H1 (cell line): ENCODE measurements around the gene KIR3DL2. TPM values are rescaled to one million over a fixed set of nuclear protein-coding genes. Genes with fewer than 3 reads are reported as not detected.
"Not testable (repeated sequence)": the region's sequence is repeated elsewhere in the genome, so short reads cannot be mapped to it uniquely, and the experiment has no call there.

Experiments used
- CTCF ChIA-PET: fragments of 300-600 bp; sonication (Branson Sonifier 250); formaldehyde crosslinking; loops from one replicate; lab custom pipeline; 2021; ENCODE audit not compliant: partially characterized antibody; lab: Charles Lee
- POLR2A ChIA-PET: fragments of 300-600 bp; sonication (Branson Sonifier 250); formaldehyde crosslinking; loops from one replicate; lab custom pipeline; 2021; ENCODE audit warnings: inconsistent platforms; ENCODE audit not compliant: partially characterized antibody; lab: Charles Lee
- DNase-seq, 2 experiments: peaks; one replicate each; pipeline versions ENCODE4 v3.0.0 to v3.0.0-alpha.2; 2010 to 2022; ENCODE audit warnings: low spot score in 2 of 2, low read depth in 1 of 2, mixed read lengths in 1 of 2
- FAIRE-seq: peaks from 2 replicates; lab custom pipeline; 2011; peaks lifted over from hg19 to GRCh38; lab: Jason Lieb, UNC
- H2AFZ ChIP-seq: 2 replicates; pipeline ENCODE4 v1.8.1; 2012; ENCODE audit warnings: low read length, inconsistent platforms
- H2AK5ac ChIP-seq: 2 replicates; pipeline ENCODE4 v1.6.1; 2013; ENCODE audit warnings: low read depth, low read length
- H2BK120ac ChIP-seq: replicated peaks from 2 replicates; pipeline ENCODE3; 2013; ENCODE audit warnings: low read depth, low read length, inconsistent platforms
- H2BK12ac ChIP-seq: 2 replicates; pipeline ENCODE4 v1.6.1; 2013; ENCODE audit warnings: low read depth, low read length
- H2BK15ac ChIP-seq: 2 replicates; pipeline ENCODE4 v1.6.1; 2013; ENCODE audit warnings: low read length
- H2BK20ac ChIP-seq: 2 replicates; pipeline ENCODE4 v1.6.1; 2013; ENCODE audit warnings: low read length
- H2BK5ac ChIP-seq: 2 replicates; pipeline ENCODE4 v1.6.1; 2013; ENCODE audit warnings: low read depth, low read length
- H3K14ac ChIP-seq: 2 replicates; pipeline ENCODE4 v1.6.1; 2013; ENCODE audit warnings: inconsistent platforms; ENCODE audit not compliant: insufficient read length
- H3K18ac ChIP-seq: 2 replicates; pipeline ENCODE4 v1.6.1; 2013; ENCODE audit warnings: low read length; ENCODE audit errors: extremely low read depth
- H3K23ac ChIP-seq: 2 replicates; pipeline ENCODE4 v1.6.1; 2013; ENCODE audit warnings: inconsistent platforms; ENCODE audit not compliant: insufficient read length
- H3K23me2 ChIP-seq: 2 replicates; pipeline ENCODE4 v1.6.1; 2013; ENCODE audit warnings: low read depth, low read length
- H3K27ac ChIP-seq: 2 replicates; pipeline ENCODE4 v1.6.1; 2011; ENCODE audit warnings: low read depth, low read length, inconsistent platforms
- H3K27me3 ChIP-seq, 4 experiments: replicated peaks in 1 of 4; 1 replicate in 1 of 4; 2 replicates in 3 of 4; pipeline versions ENCODE4 v1.6.1 to v1.8.1; 2011 to 2013; ENCODE audit warnings: low read length in 3 of 4, mild to moderate bottlenecking in 3 of 4, inconsistent platforms in 2 of 4, mixed read lengths in 2 of 4, moderate library complexity in 1 of 4; ENCODE audit not compliant: control insufficient read depth in 3 of 4, insufficient read depth in 3 of 4; ENCODE audit errors: extremely low read depth in 1 of 4
- H3K36me3 ChIP-seq, 4 experiments: 2 replicates each; pipeline versions ENCODE4 v1.6.1 to v1.8.1; 2011 to 2013; ENCODE audit warnings: mild to moderate bottlenecking in 4 of 4, low read length in 3 of 4, moderate library complexity in 2 of 4, control low read depth in 1 of 4, inconsistent platforms in 1 of 4; ENCODE audit not compliant: insufficient read depth in 4 of 4, control insufficient read depth in 2 of 4
- H3K4ac ChIP-seq: replicated peaks from 2 replicates; pipeline ENCODE3; 2013; ENCODE audit warnings: low read length, low read depth, mixed read lengths, inconsistent platforms; ENCODE audit not compliant: insufficient read length
- H3K4me1 ChIP-seq, 4 experiments: replicated peaks in 1 of 4; 1 replicate in 1 of 4; 2 replicates in 3 of 4; pipeline versions ENCODE4 v1.6.1 to v1.8.1; 2011 to 2013; ENCODE audit warnings: low read length in 3 of 4, inconsistent platforms in 2 of 4, mixed read lengths in 1 of 4; ENCODE audit not compliant: insufficient read depth in 4 of 4, control insufficient read depth in 3 of 4
- H3K4me2 ChIP-seq, 2 experiments: 2 replicates each; pipeline versions ENCODE4 v1.6.1 to v1.8.1; 2011 to 2013; ENCODE audit warnings: low read depth in 2 of 2, low read length in 2 of 2, control low read depth in 1 of 2, inconsistent platforms in 1 of 2, mild to moderate bottlenecking in 1 of 2; ENCODE audit not compliant: insufficient read depth in 1 of 2
- H3K4me3 ChIP-seq, 4 experiments: fragments of 200-600, 300-600 bp in 1 of 4; sonication (generic), shearing (Covaris generic), sonication (Bioruptor Twin) in 1 of 4; 2 replicates each; pipeline versions ENCODE4 v1.5.1 to v1.8.1; 2011 to 2016; ENCODE audit warnings: low read length in 4 of 4, low read depth in 3 of 4, control low read depth in 2 of 4, inconsistent platforms in 2 of 4, mild to moderate bottlenecking in 2 of 4, mixed read lengths in 1 of 4, moderate library complexity in 1 of 4; ENCODE audit not compliant: insufficient read depth in 2 of 4; ENCODE audit errors: extremely low read depth in 1 of 4
- H3K56ac ChIP-seq: replicated peaks from 2 replicates; pipeline ENCODE3; 2013; ENCODE audit warnings: low read depth, mild to moderate bottlenecking, mixed read lengths, low read length, inconsistent platforms; ENCODE audit not compliant: insufficient read length
- H3K79me1 ChIP-seq: 2 replicates; pipeline ENCODE4 v1.6.1; 2013; ENCODE audit warnings: low read depth, low read length, control low read depth
- H3K79me2 ChIP-seq, 2 experiments: 2 replicates each; pipeline versions ENCODE4 v1.6.1 to v1.8.1; 2012 to 2013; ENCODE audit warnings: low read length in 2 of 2, mild to moderate bottlenecking in 2 of 2, inconsistent platforms in 1 of 2; ENCODE audit not compliant: insufficient read depth in 2 of 2, control insufficient read depth in 1 of 2
- H3K9ac ChIP-seq, 4 experiments: replicated peaks in 1 of 4; 1 replicate in 1 of 4; 2 replicates in 3 of 4; pipeline versions ENCODE4 v1.6.1 to v1.8.1; 2011 to 2013; ENCODE audit warnings: low read depth in 3 of 4, low read length in 3 of 4, control low read depth in 2 of 4, mild to moderate bottlenecking in 2 of 4, moderate library complexity in 2 of 4, inconsistent platforms in 1 of 4; ENCODE audit errors: extremely low read depth in 1 of 4
- H3K9me3 ChIP-seq, 2 experiments: 2 replicates each; pipeline versions ENCODE4 v1.6.1 to v1.8.1; 2012 to 2013; ENCODE audit warnings: mild to moderate bottlenecking in 2 of 2, moderate library complexity in 2 of 2, control low read depth in 1 of 2, inconsistent platforms in 1 of 2, low read depth in 1 of 2, low read length in 1 of 2, mixed read lengths in 1 of 2; ENCODE audit not compliant: insufficient read depth in 2 of 2
- H4K20me1 ChIP-seq, 2 experiments: replicated peaks in 1 of 2; 2 replicates each; pipeline versions ENCODE3 to v1.8.1; 2011 to 2013; ENCODE audit warnings: inconsistent platforms in 2 of 2, low read length in 2 of 2, mild to moderate bottlenecking in 1 of 2; ENCODE audit not compliant: insufficient read depth in 2 of 2, control insufficient read depth in 1 of 2
- H4K5ac ChIP-seq: 2 replicates; pipeline ENCODE4 v1.6.1; 2013; ENCODE audit warnings: low read length, low read depth, mixed read lengths, inconsistent platforms; ENCODE audit not compliant: insufficient read length
- H4K8ac ChIP-seq: 2 replicates; pipeline ENCODE4 v1.8.0; 2013; ENCODE audit warnings: mild to moderate bottlenecking, moderate library complexity, low read length, inconsistent platforms; ENCODE audit not compliant: insufficient read depth; ENCODE audit errors: extremely low read depth
- H4K91ac ChIP-seq: replicated peaks from 2 replicates; pipeline ENCODE3; 2013; ENCODE audit warnings: low read length, mixed read lengths, inconsistent platforms; ENCODE audit not compliant: insufficient read length
- WGBS, 2 experiments: shearing (Covaris generic) in 1 of 2; methylation state at CpG; one replicate each; pipeline versions ENCODE4 v1.1.6 to v1.1.7; 2013 to 2015; ENCODE audit warnings: low lambda C conversion rate in 2 of 2, mixed read lengths in 2 of 2, inconsistent platforms in 1 of 2, low coverage in 1 of 2, missing lambda C conversion rate in 1 of 2; ENCODE audit not compliant: insufficient replicate concordance in 2 of 2, insufficient coverage in 1 of 2, insufficient read length in 1 of 2; ENCODE audit errors: extremely low coverage in 1 of 2, missing lambda C conversion rate in 1 of 2; 5-methylcytosine and 5-hydroxymethylcytosine counted together
- polyA plus RNA-seq, 7 experiments: library from polyadenylated mRNA; depleted of rRNA in 3 of 7; stranded (reverse) in 5 of 7; unstranded in 2 of 7; fragments of >200 nt in 5 of 7; fragments of 200-250 nt in 2 of 7; gene quantifications; 1 replicate in 5 of 7; 2 replicates in 1 of 7; 4 replicates in 1 of 7; pipeline versions ENCODE4 v1.2.1 to v1.2.3, GENCODE V29; 2011 to 2013; ENCODE audit warnings: missing spikeins in 2 of 7, mixed read lengths in 2 of 7
- total RNA-seq: library from RNA; stranded (reverse); fragmentation: NEBNext Ultra II Directional; extraction: Animal tissue kit (Norgen Biotek cat#: 25700); gene quantifications from 2 replicates; pipeline ENCODE4 v1.2.1, GENCODE V29; 2021

The KIR3DL2 gene
- total and polyA plus RNA-seq, 2 of the 8 experiments (the other 6 are each of a cell fraction or from before 2014, with no cell fraction given) = not detected

DNA sequence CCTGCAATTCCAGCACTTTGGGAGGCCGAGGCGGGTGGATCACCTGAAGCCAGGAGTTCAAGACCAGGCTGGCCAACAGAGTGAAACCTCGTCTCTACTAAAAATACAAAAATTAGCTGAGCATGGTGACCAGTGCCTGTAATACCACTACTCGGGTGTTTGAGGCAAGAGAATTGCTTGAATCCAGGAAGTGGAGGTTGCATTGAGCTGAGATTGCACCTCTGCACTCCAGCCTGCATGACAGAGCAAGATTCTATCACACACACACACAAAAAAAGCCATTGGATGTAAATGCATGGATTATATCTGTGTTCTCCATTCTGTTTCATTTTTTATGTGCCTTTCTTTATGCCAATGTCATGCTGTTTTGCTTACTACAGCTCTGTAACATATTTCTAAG lies 25.8 kb upstream of the KIR3DL2 start:
- H3K23me2 ChIP-seq, H2BK20ac ChIP-seq, H3K56ac ChIP-seq, H3K9ac ChIP-seq, H3K27me3 ChIP-seq, H4K8ac ChIP-seq, H3K4ac ChIP-seq, DNase-seq, H3K4me2 ChIP-seq, H2BK5ac ChIP-seq, H3K27ac ChIP-seq, H2AFZ ChIP-seq, H4K5ac ChIP-seq, H3K36me3 ChIP-seq, CTCF ChIA-PET, H4K91ac ChIP-seq, H3K14ac ChIP-seq, H2BK120ac ChIP-seq, H3K23ac ChIP-seq, H3K4me1 ChIP-seq, H3K18ac ChIP-seq, FAIRE-seq, H2BK15ac ChIP-seq, H3K79me1 ChIP-seq, H3K4me3 ChIP-seq, H3K79me2 ChIP-seq, H4K20me1 ChIP-seq, H2BK12ac ChIP-seq, H2AK5ac ChIP-seq, POLR2A ChIA-PET: not testable (repeated sequence)
- H3K9me3 ChIP-seq = peaks cover 23 to 46% of the 10 kb centered on the region in 2 experiments
- 52% methylated on average over 4 of the region's 4 CpGs; no CpG with 5 or more reads in 1 of the 2 experiments for WGBS, 2 experiments

DNA sequence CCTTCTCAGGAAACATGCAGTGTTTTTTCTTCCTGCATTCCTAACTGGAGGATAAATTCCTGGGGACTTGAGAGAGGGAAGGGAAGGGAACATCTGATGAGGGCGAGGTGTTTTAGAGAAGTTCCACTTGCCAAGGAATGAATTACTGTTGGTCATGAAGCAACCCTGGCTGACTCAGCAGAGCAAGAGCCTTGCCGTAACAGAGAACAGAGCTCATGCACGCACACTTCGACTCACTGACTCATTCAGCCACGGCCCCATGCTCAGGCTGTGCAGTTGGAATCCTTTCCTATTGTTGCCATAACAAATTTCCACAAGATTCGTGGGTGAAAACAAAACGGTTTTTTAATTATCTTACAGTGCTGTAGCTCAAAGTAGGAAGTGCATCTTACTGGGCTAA lies 24.9 kb upstream of the KIR3DL2 start:
- CTCF ChIA-PET = not testable (repeated sequence)

More for the DNA sequence above, 24.9 kb upstream of the KIR3DL2 start:
- H2BK12ac ChIP-seq, H4K20me1 ChIP-seq, H3K4me2 ChIP-seq, POLR2A ChIA-PET, H4K5ac ChIP-seq, H3K23ac ChIP-seq, H2BK20ac ChIP-seq, H3K79me2 ChIP-seq, H2AK5ac ChIP-seq, H3K4me1 ChIP-seq, H3K4me3 ChIP-seq, DNase-seq, H3K36me3 ChIP-seq, H2AFZ ChIP-seq, H3K27ac ChIP-seq, H3K79me1 ChIP-seq, H3K9ac ChIP-seq, H3K18ac ChIP-seq, H2BK5ac ChIP-seq, H2BK15ac ChIP-seq, H3K56ac ChIP-seq, H2BK120ac ChIP-seq, FAIRE-seq, H4K8ac ChIP-seq, H3K14ac ChIP-seq, H3K4ac ChIP-seq, H3K23me2 ChIP-seq, H3K27me3 ChIP-seq, H4K91ac ChIP-seq: not testable (repeated sequence)
- peaks cover 19 to 41% of the 10 kb centered on the region in 2 experiments; a peak in 3 of 4 replicates for H3K9me3 ChIP-seq
- whole genome bisulfite sequencing, 2 experiments = 73% methylated on average over 7 of the region's 7 CpGs; no CpG with 5 or more reads in 1 of the 2 experiments
